Measurements from ENCODE around the gene PLEKHA5.

The PLEKHA5 gene

DNA sequence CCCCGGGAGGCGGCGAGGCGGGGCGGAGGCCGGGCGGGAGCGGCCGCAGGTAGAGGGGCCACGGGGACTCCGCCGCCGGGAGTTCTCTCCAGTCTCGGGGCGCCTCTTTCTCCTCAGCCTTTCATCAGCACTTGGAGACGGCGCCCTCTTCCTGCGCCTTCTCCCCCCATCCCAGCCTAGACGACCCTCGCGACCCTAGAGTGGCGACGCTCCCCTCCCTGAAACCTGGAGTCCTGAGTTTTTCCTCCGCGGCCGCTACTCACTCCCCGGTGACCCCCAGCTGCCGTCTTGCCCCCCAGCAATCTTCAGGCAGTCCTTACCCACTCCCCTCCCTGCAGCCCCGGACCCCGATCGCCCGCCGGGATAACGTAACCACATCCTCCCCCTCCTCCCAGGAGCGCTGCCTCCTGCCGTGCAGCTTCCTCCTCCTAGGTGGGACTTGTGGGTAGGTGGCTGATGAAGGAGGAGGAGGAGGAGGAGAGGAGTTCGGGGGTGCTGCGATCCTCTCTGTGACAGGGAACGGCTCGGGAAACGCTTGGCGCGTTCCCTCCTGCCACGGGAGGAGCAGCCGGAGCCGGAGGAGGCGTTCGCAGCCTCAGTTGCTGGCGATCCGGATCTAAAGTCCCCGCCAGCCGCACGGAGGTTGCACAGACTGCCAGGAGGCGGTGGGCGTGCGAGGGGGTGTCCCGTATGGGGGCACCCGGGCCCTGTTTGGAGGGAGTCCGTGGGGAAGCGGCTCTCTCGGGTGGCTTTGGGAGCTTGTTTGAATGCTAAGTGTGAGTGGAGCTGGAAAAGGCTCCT lies 891 bp downstream of the PLEKHA5 start:
- DNase-seq: no peak

DNA sequence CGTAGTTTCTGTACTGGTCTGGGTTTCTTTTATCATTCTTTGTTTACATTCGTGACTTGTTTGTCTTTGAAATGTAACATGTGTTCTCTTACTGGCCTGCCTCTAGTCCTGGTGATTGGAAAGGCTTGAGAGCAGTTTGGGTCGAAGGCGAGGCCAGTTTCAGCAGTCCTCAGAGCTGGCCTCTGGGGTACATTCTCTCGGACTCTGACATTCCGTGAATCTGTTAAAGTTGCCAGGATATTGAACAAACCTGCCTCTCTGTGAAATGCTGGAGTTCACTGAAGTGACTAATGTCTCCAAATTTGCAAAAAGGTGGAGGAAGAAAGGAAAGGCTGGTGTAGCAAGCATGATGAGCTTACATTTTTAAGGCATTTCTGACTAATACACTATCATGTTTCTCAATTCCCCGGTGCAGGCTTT lies 1.5 kb downstream of the PLEKHA5 start:
- no peak for DNase-seq

DNA sequence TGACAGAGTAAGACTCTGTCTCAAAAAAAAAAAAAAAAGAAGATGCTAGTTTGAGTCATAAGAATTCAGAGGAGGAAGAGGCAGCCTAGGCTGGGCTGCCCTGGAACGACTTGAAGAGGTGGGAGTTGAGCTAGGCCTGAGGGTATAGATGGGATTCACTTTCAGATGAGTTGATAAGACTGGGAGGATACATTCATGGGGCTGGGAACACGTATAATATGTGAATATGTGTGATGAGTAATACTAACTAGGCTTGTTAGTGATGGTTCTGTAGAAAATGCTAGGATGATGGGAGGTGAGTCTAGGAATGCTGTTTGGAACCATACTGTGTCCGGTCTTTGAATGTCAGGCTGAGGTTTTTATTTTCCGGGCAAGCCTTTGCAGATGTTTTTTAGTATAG lies 9.0 kb downstream of the PLEKHA5 start:
- DNase-seq: no peak

DNA sequence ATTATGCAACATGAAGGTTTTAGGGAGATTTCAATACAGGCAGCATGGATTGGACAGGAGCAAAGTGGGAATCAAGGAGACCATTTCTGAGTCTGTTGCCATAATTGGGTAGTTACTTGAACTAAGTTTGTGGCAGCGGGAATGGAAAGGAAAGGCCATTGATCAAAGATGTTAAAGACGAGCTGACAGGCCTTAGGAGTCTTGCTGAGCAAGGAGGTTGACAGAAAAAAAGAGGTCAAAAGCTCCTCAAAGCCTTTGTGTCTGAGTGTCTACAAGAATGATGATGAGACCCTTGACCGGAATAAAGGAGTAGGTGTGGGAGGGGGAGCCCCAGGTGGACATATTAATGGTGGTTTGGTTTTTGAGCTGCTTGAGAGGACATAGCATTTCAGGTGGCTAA lies 9.4 kb downstream of the PLEKHA5 start:
- peak; percentile 10 for DNase-seq

DNA sequence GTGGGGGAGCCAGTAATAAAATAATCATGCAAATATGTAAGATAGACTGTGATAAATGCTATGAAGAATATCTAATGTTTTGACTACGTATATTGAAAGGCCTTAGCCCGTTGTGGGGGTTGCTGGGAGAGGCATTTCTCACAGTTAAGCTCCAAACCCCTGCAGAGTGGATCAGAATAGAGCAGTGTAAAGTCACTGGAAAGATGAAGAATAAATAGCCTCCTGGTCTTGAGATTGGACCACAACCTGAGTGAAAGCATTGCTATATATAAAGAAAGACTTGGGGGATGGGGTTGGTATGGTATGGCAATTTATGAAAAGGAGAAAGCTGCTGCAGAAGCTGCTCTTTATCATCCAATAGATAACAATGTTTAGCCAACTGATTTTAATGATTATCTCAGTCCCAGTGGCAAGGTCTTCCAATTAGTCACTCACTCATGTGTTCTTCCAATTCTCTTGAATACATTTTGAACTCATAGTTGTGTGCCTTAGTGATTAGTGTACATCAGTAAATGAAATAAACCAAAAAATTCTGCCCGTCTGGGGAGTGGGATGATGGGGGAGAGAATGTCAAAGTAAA lies 10.2 kb downstream of the PLEKHA5 start:
- no peak for DNase-seq

DNA sequence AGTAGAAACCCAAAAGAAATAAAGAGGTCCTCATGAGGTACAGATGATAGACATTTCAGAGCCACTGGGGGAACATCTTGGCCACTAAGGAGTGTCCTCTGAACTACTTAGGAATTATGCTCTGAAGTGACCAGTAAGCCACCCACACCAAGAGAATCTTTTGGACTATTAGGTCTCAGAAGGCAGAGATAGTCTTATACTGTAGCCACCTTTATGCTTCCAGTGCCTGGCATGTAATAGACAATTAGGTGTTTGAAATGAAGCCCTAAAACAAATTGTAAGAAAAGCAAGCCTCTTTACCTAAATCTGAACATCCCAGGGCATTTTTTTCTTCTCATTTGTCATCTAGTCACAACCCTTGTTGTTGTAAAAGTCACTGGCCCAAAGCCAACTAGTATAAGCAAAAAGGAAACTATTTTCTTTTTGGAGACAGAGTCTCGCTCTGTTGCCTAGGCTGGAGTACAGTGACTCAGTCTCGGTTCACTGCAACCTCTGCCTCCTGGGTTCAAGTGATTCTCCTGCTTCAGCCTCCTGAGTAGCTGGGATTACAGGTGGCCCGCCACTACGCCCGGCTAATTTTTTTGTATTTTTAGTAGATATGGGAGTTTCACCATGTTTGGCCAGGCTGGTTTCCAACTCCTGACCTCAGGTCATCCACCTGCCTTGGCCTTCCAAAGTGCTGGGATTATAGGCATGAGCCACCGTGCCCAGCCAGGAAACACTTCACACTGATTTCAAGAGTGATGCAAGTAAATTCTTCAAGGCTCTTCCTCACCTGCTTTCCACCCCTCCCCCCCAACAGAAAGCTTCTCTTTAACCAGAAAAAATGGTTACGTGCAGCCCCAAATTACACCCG lies 11.1 kb downstream of the PLEKHA5 start:
- DNase-seq: no peak

DNA sequence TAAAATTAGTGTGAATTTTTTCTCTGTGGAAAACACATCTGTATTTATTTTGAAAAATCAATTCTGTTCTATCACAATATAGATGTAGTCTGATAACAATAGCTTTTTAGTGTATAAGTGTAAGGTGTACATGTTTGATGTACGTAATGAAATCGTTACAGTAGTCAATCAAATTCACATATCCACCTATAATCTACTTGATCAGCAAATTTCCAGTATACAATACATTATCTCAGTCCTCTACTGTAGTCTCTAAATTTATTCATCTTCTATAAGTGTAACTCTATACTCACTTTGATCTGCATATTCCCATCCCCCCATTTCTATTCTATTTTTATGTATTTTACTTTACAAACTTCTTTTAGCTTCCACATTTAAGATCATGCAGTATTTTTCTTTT lies 13.0 kb downstream of the PLEKHA5 start:
- DNase-seq: no peak

DNA sequence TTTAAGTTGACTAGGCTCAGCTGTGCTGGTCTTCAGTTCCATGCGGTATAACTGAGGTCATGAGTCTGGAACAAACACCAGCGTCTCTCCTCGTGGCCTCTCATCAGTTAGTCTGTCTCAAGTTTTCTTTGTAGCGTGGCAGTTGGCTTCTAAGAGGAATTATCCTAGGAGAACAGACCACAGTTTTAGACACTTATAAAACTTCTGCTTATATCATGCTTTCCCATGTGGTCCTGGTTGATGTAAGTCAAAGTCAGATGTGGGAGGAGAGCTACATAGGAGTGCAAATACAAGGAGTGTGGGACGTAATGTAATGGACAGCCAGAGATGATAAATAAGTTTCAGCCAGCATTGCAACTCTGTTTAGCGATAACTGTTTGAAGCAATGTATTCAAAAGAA lies 14.8 kb downstream of the PLEKHA5 start:
- no peak for DNase-seq

DNA sequence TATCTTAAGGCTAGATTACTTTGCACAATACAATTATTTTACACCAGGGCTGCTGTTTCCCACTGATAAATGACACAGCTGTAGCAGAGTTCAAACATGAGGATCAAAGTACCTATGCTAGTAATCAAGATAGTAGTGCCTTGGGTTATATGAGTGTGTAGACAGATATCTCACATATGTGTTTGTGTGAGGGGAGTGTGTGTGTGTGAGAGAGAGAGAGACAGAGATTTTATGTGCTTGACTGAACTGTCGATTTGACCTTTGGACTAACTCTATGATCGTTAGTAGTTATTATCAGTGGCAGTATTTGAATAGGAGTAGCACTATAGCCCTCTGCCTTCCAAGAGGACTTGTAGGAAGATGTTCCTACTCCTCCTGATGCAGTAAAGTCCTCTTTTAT lies 15.5 kb downstream of the PLEKHA5 start:
- DNase-seq: no peak

DNA sequence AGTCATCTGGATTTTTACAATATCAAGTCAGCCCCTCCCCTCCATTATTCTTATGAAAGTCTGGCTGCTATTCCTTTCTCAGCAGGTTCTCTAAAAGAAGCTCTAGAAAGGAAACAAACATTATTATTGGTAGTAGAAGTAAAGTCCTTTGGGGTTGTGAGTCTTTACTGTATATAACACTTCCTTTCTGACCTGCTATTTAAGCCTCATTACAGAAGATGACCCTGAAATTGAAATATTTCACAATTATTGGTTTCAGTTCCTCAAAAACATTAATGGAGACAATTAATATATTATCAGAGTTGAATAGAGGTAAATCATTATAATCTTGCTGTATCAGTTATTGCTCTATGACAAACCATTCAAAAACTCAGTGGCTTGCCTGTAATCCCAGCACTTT lies 19.3 kb downstream of the PLEKHA5 start:
- DNase-seq: no peak

DNA sequence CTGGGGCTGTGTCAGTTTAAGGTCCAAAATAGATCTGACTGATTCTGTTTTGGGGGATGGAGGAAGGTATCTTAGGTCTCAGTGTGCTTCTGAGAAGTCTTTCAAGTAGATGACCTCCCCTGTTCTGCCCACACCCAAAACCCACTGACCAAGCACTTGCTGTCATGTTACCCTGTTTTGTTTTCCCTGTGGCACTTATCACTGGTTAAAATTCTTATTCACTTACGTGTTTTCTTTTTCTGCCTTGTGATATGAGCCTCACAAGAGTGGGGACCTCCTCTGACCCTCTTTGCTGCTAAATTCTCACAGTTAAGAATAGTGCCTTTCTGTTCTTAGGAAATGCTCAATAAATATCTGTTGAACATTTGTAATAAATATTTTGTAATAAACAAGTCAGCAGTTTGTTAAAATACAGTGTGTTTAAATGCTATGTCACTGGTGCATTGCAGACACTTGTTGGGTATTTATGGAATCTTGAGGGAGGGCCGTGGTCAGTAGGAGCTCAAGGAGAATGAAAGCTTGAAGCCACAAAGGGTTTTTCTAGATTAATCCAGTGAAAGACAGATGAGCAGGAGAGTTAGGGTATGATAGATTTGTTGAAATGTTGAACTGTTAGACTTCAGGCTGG lies 20.9 kb downstream of the PLEKHA5 start:
- DNase-seq: no peak

DNA sequence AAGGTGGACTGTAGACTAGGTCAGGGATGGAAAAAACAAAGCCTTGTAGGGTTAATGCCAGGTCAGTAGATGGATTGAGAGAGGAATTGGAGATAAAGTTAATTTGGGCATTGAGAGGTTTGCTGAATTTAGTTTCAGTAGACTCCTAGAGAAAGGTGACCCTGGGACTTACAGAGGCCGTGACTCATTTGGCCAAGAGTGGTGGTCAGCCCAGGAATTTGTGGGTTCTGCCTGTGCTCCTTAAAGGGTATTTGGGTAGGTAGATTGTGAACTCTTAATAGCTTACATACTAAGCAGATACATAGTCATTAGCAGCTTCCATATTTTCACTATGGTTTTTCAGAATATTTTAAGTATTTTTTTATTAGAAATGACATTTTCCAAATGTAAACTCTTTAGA lies 21.8 kb downstream of the PLEKHA5 start:
- DNase-seq: no peak

DNA sequence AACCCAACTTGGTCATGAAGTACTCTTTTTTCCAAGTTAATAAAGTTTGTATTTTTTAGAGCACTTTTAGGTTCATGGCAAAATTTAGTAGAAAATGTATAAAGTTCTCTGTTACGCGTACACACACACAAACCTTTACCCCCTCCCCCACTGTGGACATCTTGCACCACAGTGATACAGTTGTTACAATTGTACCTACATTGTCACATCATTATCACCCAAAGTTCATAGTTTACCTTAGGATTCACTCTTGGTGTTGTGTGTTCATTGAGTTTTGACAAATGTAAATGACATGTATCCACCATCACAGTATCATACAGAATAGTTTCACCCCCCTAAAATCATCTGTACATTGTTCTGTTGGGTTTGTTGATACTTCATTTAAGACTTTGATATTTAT lies 23.9 kb downstream of the PLEKHA5 start:
- DNase-seq: no peak

DNA sequence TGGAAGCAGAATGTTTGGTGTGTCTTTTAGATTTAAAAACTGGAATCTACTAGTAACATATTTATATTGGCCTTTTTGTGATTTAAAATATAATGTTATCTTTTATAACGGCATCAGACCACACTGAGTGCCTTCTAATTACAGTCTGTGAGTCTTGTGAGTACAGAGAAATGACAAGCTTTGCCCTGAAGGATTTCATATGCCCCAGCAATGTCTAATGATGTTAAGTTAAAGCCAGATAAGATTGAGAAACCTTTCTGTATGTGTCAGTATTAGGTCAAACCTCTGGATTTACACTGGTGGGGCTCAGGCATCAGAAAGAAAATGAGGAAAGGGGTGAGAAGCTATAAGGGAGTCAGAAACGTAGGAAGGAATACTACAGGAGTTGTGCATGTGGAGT lies 25.2 kb downstream of the PLEKHA5 start:
- no peak for DNase-seq

DNA sequence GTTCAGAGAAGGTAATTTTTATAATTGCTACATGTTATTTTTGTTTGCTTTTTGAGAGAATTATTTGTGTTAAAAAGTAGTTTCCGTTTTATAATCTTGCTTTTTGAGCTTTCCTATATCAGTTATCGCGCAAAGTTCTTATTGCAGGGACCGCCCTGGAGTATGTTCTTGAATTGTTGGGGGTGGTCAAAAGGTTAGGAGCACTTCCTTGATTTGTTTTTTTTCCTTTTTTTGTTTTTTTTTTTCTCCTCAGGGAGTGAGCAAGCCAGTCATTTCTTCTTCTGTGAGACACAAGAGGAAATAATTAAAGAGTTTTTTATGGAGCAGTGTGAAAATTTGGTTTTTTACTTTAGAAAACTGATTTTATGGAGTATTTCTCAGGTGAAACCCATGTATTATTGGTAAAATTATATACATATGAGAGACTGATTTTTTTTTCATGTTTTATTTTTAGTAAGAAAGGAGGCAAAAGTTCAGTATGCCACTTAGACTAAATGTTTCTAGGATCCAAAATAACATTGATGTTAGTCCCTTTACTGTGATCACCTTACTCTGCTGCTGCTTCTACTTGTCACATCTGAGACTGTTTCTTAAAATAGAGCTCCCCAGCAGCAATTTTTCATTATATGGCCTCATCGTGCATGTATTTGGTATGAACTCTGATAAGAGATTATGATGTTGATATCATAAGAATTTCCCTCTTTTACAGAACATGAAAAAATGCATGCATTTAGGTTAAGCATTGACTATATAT lies 26.6 kb downstream of the PLEKHA5 start:
- no peak for DNase-seq

DNA sequence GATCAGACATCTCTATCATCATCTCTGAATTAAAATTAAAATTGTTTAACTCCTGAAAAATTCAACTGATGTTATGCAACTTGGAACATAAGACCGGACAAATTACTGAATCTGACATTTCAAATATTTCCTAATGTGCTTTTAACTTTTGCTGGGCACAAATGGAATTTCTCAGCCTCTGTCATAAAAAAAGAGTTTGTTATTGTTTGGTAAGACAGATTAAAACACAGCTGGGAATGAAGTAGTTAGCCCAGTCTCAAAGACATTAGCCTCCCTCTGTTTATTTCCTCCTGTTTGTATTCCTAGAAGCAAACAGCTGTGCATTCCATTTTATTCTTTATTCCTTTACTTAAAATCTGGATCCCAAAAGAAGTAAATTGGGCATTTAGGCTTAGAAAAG lies 29.4 kb downstream of the PLEKHA5 start:
- no peak for DNase-seq

DNA sequence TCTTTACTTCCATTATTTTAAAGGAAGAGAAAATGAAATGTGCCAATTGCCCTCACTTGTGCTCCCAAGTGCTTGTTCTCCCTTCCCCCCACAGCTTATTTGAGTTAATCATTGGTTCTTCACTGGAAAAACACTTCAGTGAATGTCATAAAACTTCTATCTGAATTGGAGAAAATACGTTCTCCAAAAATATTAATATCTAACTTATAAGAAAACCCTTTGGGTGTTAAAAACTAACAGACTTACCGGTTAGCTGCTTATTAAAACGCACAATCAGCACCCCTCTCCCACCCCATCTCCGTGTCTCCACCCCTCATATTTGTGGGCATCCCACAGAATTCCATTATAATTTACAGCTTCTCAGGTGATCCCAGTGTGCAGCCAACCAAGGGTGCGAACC lies 31.7 kb downstream of the PLEKHA5 start:
- DNase-seq: no peak

DNA sequence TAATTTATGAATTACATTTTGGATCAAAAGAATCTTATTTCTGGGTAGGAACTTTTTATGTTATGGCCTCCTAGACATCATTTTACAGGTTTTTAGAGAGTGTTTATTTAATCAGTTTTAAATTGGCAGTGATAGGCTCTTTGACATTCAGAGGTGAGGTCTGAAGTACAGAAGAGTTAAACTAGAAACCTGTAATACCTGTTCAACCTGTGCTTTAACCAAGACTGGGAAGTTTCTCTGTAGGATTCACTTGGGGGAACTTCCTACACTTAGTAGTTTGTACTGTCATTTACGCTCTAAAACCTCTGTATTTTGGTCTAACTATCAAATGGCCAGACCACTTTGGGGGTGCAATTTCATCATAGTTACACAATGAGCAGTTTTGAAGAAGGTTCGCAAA lies 35.9 kb downstream of the PLEKHA5 start:
- DNase-seq: no peak

DNA sequence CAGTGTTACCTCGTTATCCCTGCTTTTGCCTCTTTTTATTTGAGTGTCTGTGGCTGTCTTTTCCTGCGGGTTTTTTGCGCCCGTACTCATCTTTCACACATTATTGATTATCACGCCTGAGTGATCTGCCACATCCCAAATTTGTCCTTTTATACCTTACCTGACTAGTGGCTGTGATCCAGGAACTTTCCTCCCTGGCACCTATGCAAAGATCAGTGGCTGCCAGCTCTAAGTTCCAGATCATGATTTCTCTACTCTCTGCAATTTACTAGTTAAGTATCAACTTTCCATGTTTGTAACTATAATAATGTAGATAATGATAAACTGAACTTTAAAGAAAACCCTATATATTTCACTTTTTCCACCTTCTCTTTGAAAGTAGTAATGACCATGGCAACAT lies 36.9 kb downstream of the PLEKHA5 start:
- DNase-seq: no peak

DNA sequence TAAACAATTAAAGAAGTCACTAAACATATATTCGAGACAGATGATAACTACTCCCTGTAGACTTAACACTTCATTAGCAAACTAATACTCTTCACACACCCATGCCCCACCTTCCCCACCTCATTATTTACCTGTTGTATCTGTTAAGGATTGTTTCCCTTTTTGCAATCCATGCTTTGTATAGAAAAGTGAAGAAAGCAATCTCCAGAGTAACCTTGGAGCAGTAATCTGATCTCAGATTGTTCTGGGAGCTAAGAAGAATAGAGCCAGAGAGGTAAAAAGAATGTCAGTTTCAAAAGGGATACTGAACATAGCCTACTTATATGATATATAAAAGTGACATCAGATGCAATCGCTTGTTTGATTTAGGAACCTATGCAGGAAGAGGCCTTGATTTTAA lies 37.4 kb downstream of the PLEKHA5 start:
- no peak for DNase-seq

DNA sequence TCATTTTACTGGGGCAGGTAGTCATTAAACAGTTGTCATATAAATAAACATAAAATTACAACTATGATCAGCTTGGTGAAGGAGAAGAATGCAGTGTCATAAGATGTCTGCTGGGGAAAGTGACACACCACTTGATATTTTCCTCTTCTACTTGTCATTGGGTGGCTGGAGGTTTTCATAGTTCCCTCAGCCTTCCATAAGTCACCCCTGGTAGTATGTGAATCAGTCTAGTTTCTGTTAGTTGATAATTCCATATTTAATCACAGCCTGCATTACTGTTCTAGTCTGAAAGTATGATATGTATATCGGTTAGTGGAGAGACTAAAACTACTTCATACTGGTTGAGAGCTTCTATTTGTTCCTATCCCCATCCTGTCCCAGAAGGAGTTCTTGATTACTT lies 38.2 kb downstream of the PLEKHA5 start:
- no peak for DNase-seq

DNA sequence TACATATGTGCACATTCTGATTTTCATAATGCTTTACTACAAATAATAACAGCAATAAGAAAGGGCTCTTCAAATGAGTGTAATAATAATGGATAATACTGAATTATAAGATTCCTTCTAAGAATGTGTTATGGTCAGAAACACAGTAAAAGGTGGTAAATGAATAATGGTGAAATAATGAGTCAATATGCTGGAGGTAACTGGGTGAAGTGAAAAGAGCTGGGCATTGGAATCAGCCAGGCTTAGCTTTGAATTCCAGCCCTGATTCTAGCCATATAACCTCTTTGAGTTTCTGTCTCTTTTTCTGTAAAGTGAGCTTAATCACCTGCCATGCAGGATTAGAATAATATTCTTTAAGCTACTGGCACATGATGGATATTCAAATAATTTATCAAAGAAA lies 39.1 kb downstream of the PLEKHA5 start:
- no peak for DNase-seq

DNA sequence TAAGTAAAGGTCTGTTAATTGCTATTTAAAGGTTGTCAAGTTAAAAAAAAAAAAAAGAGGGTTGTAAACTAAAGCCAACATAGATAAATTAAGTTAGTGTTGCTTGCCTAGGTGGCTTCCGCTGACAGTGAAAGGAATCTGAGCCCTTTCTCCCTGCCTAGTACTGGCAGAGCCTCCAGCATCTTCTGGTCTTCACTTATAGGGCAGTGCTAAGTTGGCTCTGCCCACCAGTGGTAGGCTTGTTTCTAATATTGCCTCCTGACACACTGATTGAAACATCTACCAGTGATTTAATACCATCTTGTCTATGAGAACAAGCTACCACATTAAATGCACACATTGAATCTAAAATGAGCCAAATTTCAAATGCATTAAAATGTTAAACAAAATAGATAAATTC lies 39.7 kb downstream of the PLEKHA5 start:
- DNase-seq: no peak
